Kidney tubule cell (primary cell): ENCODE data around the gene RHOV.

Experiments used
- DNase-seq: peaks from one replicate; pipeline ENCODE4 v3.0.0-alpha.2; 2018; ENCODE audit warnings: low spot score

The RHOV gene

GRCh38 chr15:40873694-40874561 lies at the start of gene RHOV:
Gene RHOV, minus strand, starts transcription at chr15:40874234. Its CDS starts 95 bp downstream, at chr15:40874139.
- peak; percentile 83 for DNase-seq

GRCh38 chr15:40923551-40923950 lies 49.5 kb upstream of the RHOV start:
- no peak for DNase-seq

GRCh38 chr15:40922608-40923005 lies 48.6 kb upstream of the RHOV start:
- DNase-seq: no peak

GRCh38 chr15:40921949-40922607 lies 48.0 kb upstream of the RHOV start:
- no peak for DNase-seq

GRCh38 chr15:40918799-40919392 lies 44.9 kb upstream of the RHOV start:
- no peak for DNase-seq

- DNase-seq: no peak
Measured at GRCh38 chr15:40918146-40918798, 44.2 kb upstream of the RHOV start.

- no peak for DNase-seq
Measured at GRCh38 chr15:40917585-40917984, 43.6 kb upstream of the RHOV start.

- no peak for DNase-seq
Measured at GRCh38 chr15:40915679-40916078, 41.6 kb upstream of the RHOV start.

- DNase-seq: no peak
Measured at GRCh38 chr15:40915116-40915661, 41.2 kb upstream of the RHOV start.

- DNase-seq: no peak
Measured at GRCh38 chr15:40914486-40914885, 40.5 kb upstream of the RHOV start.

- DNase-seq: no peak
Measured at GRCh38 chr15:40914013-40914412, 40.0 kb upstream of the RHOV start.

GRCh38 chr15:40912478-40912877 lies 38.4 kb upstream of the RHOV start:
- DNase-seq: no peak

GRCh38 chr15:40911693-40912092 lies 37.7 kb upstream of the RHOV start:
- no peak for DNase-seq

- DNase-seq: no peak
Measured at GRCh38 chr15:40911141-40911540, 37.1 kb upstream of the RHOV start.

- no peak for DNase-seq
Measured at GRCh38 chr15:40909662-40910630, 35.9 kb upstream of the RHOV start.

- no peak for DNase-seq
Measured at GRCh38 chr15:40908095-40908494, 34.1 kb upstream of the RHOV start.

GRCh38 chr15:40906991-40907802 lies 33.2 kb upstream of the RHOV start:
- DNase-seq: peak; percentile 39

GRCh38 chr15:40906091-40906990 lies 32.3 kb upstream of the RHOV start:
- peak; percentile 97 for DNase-seq
